Gastrocnemius medialis (tissue), 4 donors: ENCODE data around the gene ZNF329. TPM values are rescaled to one million over a fixed set of nuclear protein-coding genes. Genes with fewer than 3 reads are reported as not detected.
A peak's percentile ranks its signal among the peaks of the same experiment; 100 is the strongest.

Source experiments
- ATAC-seq, 2 donors: fragments of 150-250 bp; one replicate each; pipeline ENCODE4 v1.9.1; 2016
- DNase-seq, 2 donors: peaks; one replicate each; pipeline ENCODE4 v3.0.0-alpha.2; 2019
- H3K27ac ChIP-seq, 4 donors: fragments of 200-600 bp; sonication (generic); 1 replicate in 1 of 4; 2 replicates in 3 of 4; pipeline ENCODE4 v1.5.1; 2016 to 2018; ENCODE audit warnings: mild to moderate bottlenecking in 2 of 4, moderate library complexity in 1 of 4
- H3K27me3 ChIP-seq, 3 donors: fragments of 200-600 bp; sonication (generic) in 2 of 3; 1 replicate in 1 of 3; 2 replicates in 2 of 3; pipeline versions ENCODE4 v1.5.1 to v1.6.0; 2016 to 2019; ENCODE audit warnings: mild to moderate bottlenecking in 1 of 3, moderate library complexity in 1 of 3
- H3K36me3 ChIP-seq, 2 donors: fragments of 200-600 bp; sonication (generic) in 1 of 2; one replicate each; pipeline ENCODE4 v1.5.1; 2017 to 2018
- H3K4me1 ChIP-seq, 2 donors: fragments of 200-600 bp; sonication (generic) in 1 of 2; one replicate each; pipeline ENCODE4 v1.5.1; 2016 to 2017; ENCODE audit warnings: mild to moderate bottlenecking in 2 of 2
- H3K4me3 ChIP-seq, 4 donors: fragments of 200-600 bp; sonication (generic) in 3 of 4; 1 replicate in 1 of 4; 2 replicates in 3 of 4; pipeline ENCODE4 v1.5.1; 2016 to 2019; ENCODE audit warnings: mild to moderate bottlenecking in 2 of 4
- H3K9me3 ChIP-seq, 3 donors: fragments of 200-600 bp; sonication (generic) in 2 of 3; 1 replicate in 1 of 3; 2 replicates in 2 of 3; pipeline ENCODE4 v1.5.1; 2016 to 2019
- CTCF ChIP-seq, 5 experiments: fragments of 450-650 bp in 3 of 5; fragments of 200-600 bp in 2 of 5; sonication (generic) in 2 of 5; IDR thresholded peaks in 4 of 5; conservative IDR thresholded peaks in 1 of 5; 1 replicate in 4 of 5; 2 replicates in 1 of 5; pipeline ENCODE4 v1.5.1; 2016 to 2019; ENCODE audit warnings: antibody characterized with exemption in 5 of 5, mild to moderate bottlenecking in 3 of 5, moderate library complexity in 3 of 5
- POLR2A ChIP-seq, 2 donors: fragments of 450-650 bp; IDR thresholded peaks; one replicate each; pipeline ENCODE4 v1.6.1; 2017; ENCODE audit warnings: antibody characterized with exemption in 2 of 2, mild to moderate bottlenecking in 2 of 2, moderate library complexity in 2 of 2
- in situ Hi-C, 4 donors: fragments of 200-750 bp; cut with MboI; loops; one replicate each; pipeline versions ENCODE4 v1.15.0 to v1.8.0; 2017; ENCODE audit warnings: low sequenced_read_pairs in 4 of 4
- intact Hi-C: fragments of 100-400 bp; cut with DNase I; formaldehyde crosslinking; loops from one replicate; pipeline ENCODE4 v1.15.1; 2023; ENCODE audit warnings: low total_unique reads
- total RNA-seq, 4 donors: library from RNA; depleted of rRNA; stranded (reverse); fragments of >200 nt; gene quantifications; one replicate each; pipeline versions ENCODE4 v1.1.0 to v1.2.3, GENCODE V29; 2016

ZNF329 gene
- total RNA-seq, 4 donors from 2014 or later: 1.3 to 2.0 (median 1.7) TPM

- peak overlapping the region in 1 of 4 donors; percentile 33 for H3K4me3 ChIP-seq
- H3K27ac ChIP-seq: no peak overlapping the region
- intact Hi-C loops: no loop called here
Observed at GRCh38 chr19:58128041-58128685, 22.4 kb downstream of the ZNF329 start.

GRCh38 chr19:58123354-58123753 is 27.2 kb downstream of the ZNF329 start:
- peaks cover 1 to 19% of the 10 kb centered on the region in 2 donors for H3K36me3 ChIP-seq
- TF ChIP-seq POLR2A (IDR thresholded peaks at IDR 0.05) (no peak), CTCF (IDR thresholded peaks at IDR 0.05 in 4 of 5, conservative IDR thresholded peaks at IDR 0.05 in 1 of 5) (no peak)
- peaks cover 19 to 56% (median 44%) of the 10 kb centered on the region in 3 donors for H3K9me3 ChIP-seq
- DNase-seq: no peak
- no peak for ATAC-seq
- peaks cover 0 to 5% (median 0%) of the 10 kb centered on the region in 3 donors for H3K27me3 ChIP-seq
- in situ Hi-C loops (no loop called here), intact Hi-C loops (no loop called here)
- no peak overlapping the region for H3K27ac ChIP-seq
- no peaks in the 10 kb centered on the region for H3K4me1 ChIP-seq
- no peak overlapping the region for H3K4me3 ChIP-seq

More at GRCh38 chr19:58128041-58128685, 22.4 kb downstream of the ZNF329 start:
- DNase-seq: no peak
- Histone ChIP-seq H3K9me3 (peaks cover 23 to 65% (median 58%) of the 10 kb centered on the region in 3 donors), H3K36me3 (peaks cover 9 to 63% of the 10 kb centered on the region in 2 donors), H3K4me1 (no peaks in the 10 kb centered on the region), H3K27me3 (peaks cover 0 to 3% (median 0%) of the 10 kb centered on the region in 3 donors)
- no peak for ATAC-seq
- in situ Hi-C loops: no loop called here
- no peak for TF ChIP-seq POLR2A (IDR thresholded peaks at IDR 0.05)
- no peak for TF ChIP-seq CTCF (IDR thresholded peaks at IDR 0.05 in 4 of 5, conservative IDR thresholded peaks at IDR 0.05 in 1 of 5)

- Histone ChIP-seq H3K9me3 (peaks cover 3 to 48% (median 15%) of the 10 kb centered on the region in 3 donors), H3K4me3 (no peak overlapping the region), H3K36me3 (no peaks in the 10 kb centered on the region), H3K4me1 (no peaks in the 10 kb centered on the region), H3K27me3 (peaks cover 0 to 16% (median 12%) of the 10 kb centered on the region in 3 donors), H3K27ac (no peak overlapping the region)
- no peak for DNase-seq
- no peak for ATAC-seq
- in situ Hi-C loops: no loop called here
- intact Hi-C loops: no loop called here
- TF ChIP-seq CTCF (IDR thresholded peaks at IDR 0.05 in 4 of 5, conservative IDR thresholded peaks at IDR 0.05 in 1 of 5): no peak
- no peak for TF ChIP-seq POLR2A (IDR thresholded peaks at IDR 0.05)
Observed at GRCh38 chr19:58118979-58119733, 31.4 kb downstream of the ZNF329 start.

- in situ Hi-C loops (no loop called here), intact Hi-C loops (no loop called here)
- Histone ChIP-seq H3K9me3 (peaks cover 3 to 48% (median 10%) of the 10 kb centered on the region in 3 donors), H3K27me3 (peaks cover 0 to 16% (median 12%) of the 10 kb centered on the region in 3 donors), H3K4me3 (no peak overlapping the region), H3K36me3 (no peaks in the 10 kb centered on the region), H3K27ac (no peak overlapping the region), H3K4me1 (no peaks in the 10 kb centered on the region)
- no peak for ATAC-seq
- DNase-seq: no peak
- TF ChIP-seq CTCF (IDR thresholded peaks at IDR 0.05 in 4 of 5, conservative IDR thresholded peaks at IDR 0.05 in 1 of 5): no peak
- no peak for TF ChIP-seq POLR2A (IDR thresholded peaks at IDR 0.05)
Observed at GRCh38 chr19:58117841-58118575, 32.6 kb downstream of the ZNF329 start.
